CD8-positive, alpha-beta memory T cell (primary cell): ENCODE data around the gene SON. TPM values are rescaled to one million over a fixed set of nuclear protein-coding genes. Genes with fewer than 3 reads are reported as not detected.
A peak's percentile ranks its signal among the peaks of the same experiment; 100 is the strongest.

Source experiments
- CTCF ChIA-PET: fragments of 350-600 bp; sonication (Branson Sonifier 250); formaldehyde crosslinking; loops from one replicate; lab custom pipeline; 2021; ENCODE audit warnings: antibody characterized with exemption; lab: Charles Lee
- POLR2A ChIA-PET: fragments of 350-600 bp; sonication (Branson Sonifier 250); formaldehyde crosslinking; loops from one replicate; lab custom pipeline; 2021; ENCODE audit warnings: antibody characterized with exemption; lab: Charles Lee
- DNase-seq, 5 donors: peaks; one replicate each; pipeline versions ENCODE4 v3.0.0 to v3.0.0-alpha.2; 2020 to 2022; ENCODE audit warnings: mixed read lengths in 1 of 5
- H3K27ac ChIP-seq: one replicate; pipeline ENCODE4 v1.7.0; 2013; ENCODE audit warnings: low read depth, mild to moderate bottlenecking, low read length, moderate library complexity
- H3K27me3 ChIP-seq: 2 replicates; pipeline ENCODE4 v1.7.0; 2013; ENCODE audit warnings: low read length, mild to moderate bottlenecking; ENCODE audit not compliant: insufficient read depth, poor library complexity, severe bottlenecking
- H3K36me3 ChIP-seq: 2 replicates; pipeline ENCODE4 v1.7.0; 2013; ENCODE audit warnings: mild to moderate bottlenecking, low read length, moderate library complexity; ENCODE audit not compliant: insufficient read depth
- H3K4me1 ChIP-seq: 2 replicates; pipeline ENCODE4 v1.7.0; 2013; ENCODE audit warnings: mild to moderate bottlenecking, low read length, moderate library complexity; ENCODE audit not compliant: insufficient read depth
- H3K4me3 ChIP-seq: 2 replicates; pipeline ENCODE4 v1.7.0; 2013; ENCODE audit warnings: mild to moderate bottlenecking, low read length
- H3K9me3 ChIP-seq: 2 replicates; pipeline ENCODE4 v1.7.0; 2013; ENCODE audit warnings: mild to moderate bottlenecking, low read length
- H3K27ac Mint-ChIP-seq, 8 donors: one replicate each; pipeline ENCODE4 v1.8.0; 2020 to 2021; ENCODE audit warnings: mixed read lengths in 8 of 8, mild to moderate bottlenecking in 6 of 8, inconsistent platforms in 3 of 8, moderate library complexity in 3 of 8
- H3K27me3 Mint-ChIP-seq, 2 donors: one replicate each; pipeline ENCODE4 v1.8.0; 2020 to 2021; ENCODE audit warnings: mixed read lengths in 2 of 2, mild to moderate bottlenecking in 1 of 2, moderate library complexity in 1 of 2
- H3K36me3 Mint-ChIP-seq, 3 donors: one replicate each; pipeline ENCODE4 v1.8.0; 2020 to 2021; ENCODE audit warnings: mixed read lengths in 3 of 3, inconsistent platforms in 1 of 3, mild to moderate bottlenecking in 1 of 3
- H3K4me1 Mint-ChIP-seq, 3 donors: one replicate each; pipeline ENCODE4 v1.8.0; 2020 to 2021; ENCODE audit warnings: mixed read lengths in 3 of 3, inconsistent platforms in 1 of 3, mild to moderate bottlenecking in 1 of 3
- H3K4me3 Mint-ChIP-seq, 7 donors: one replicate each; pipeline ENCODE4 v1.8.0; 2020 to 2021; ENCODE audit warnings: mixed read lengths in 7 of 7, mild to moderate bottlenecking in 6 of 7, moderate library complexity in 4 of 7, inconsistent platforms in 2 of 7
- H3K9me3 Mint-ChIP-seq, 5 donors: one replicate each; pipeline ENCODE4 v1.8.0; 2020 to 2022; ENCODE audit warnings: mixed read lengths in 5 of 5, mild to moderate bottlenecking in 3 of 5, moderate library complexity in 2 of 5, inconsistent platforms in 1 of 5
- polyA plus RNA-seq: library from polyadenylated mRNA; unstranded; fragments of 300-500 nt; fragmentation: Illumina TruSeq; gene quantifications from one replicate; pipeline ENCODE4 v1.2.3, GENCODE V29; 2021
- total RNA-seq, 2 experiments: library from RNA; stranded (reverse); gene quantifications; one replicate each; pipeline ENCODE4 v1.2.3, GENCODE V29; 2021

Gene SON
- total and polyA plus RNA-seq, 3 experiments from 2014 or later, result 316 to 715 (median 339) TPM

DNA sequence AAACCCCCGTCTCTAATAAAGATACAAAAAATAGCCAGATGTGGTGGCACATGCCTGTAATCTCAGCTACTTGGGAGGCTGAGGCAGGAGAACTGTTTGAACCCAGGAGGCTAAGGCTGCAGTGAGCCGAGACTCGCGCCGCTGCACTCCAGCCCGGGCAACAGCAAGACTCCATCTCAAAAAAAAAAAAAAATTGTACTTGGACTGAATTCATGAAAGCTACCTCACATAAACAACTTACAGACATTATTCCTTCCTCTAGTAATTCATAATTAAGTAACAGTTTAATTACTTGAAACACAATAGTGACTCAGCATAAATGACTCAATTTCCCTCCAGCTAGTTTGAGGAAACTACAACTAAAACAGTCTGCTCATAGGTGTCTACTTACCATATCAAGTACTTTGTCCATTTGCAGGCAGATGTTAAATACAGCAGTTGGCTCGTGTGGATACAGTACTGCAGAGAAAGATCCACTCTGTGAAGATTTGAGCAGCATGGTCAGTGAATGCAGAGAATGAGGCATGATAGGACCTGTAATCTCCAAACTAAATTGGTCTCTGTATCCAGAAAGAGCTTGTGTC is 36.2 kb downstream of the SON start:
- ChIA-PET POLR2A (interaction anchor here (1.3 kb wide), 1 partner anchor 9 kb away, joined by 5 read pairs; the partner anchor contains the start of gene DONSON), CTCF (interaction anchor here (1.1 kb wide), 1 partner anchor 27 kb away, joined by 6 read pairs; no protein-coding TSS in a partner anchor)
- Mint-ChIP-seq H3K9me3 (no peaks in the 10 kb centered on the region), H3K4me1 (peaks cover 0 to 4% (median 0%) of the 10 kb centered on the region in 3 donors), H3K4me3 (no peak overlapping the region), H3K27ac (peak overlapping the region in 3 of 8 donors; percentile 15 to 43 (median 29)), H3K27me3 (no peaks in the 10 kb centered on the region), H3K36me3 (peaks cover 0 to 58% (median 4%) of the 10 kb centered on the region in 3 donors)
- Histone ChIP-seq H3K27me3 (no peaks in the 10 kb centered on the region), H3K4me3 (no peak overlapping the region), H3K36me3 (peaks cover 33% of the 10 kb centered on the region), H3K9me3 (no peaks in the 10 kb centered on the region), H3K27ac (no peak overlapping the region), H3K4me1 (no peaks in the 10 kb centered on the region)
- no peak for DNase-seq

DNA sequence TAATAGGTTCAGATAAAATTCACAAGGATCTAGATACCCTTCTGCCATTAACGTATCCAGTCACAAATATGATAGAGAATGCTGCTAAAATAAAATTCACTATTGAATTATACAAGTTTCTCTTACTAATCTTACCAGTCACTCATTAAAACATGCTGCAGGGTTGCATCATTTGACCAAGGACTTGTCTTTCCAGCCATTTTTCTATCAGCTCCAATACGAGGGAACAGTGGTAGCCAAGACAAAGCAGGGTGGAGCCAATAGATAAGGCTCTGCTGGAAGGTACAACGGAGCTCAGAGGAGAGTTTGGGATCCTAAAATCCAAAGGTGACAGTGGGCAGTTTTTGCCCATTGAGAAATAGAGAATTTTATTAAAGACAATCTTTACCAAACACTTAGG is 41.6 kb downstream of the SON start:
- ChIA-PET CTCF (interaction anchor here (1.1 kb wide), 1 partner anchor 33 kb away, joined by 4 read pairs; no protein-coding TSS in a partner anchor), POLR2A (interaction anchor here (1.5 kb wide), 2 partner anchors 40 to 43 kb away, joined by 3 to 4 read pairs; partner anchors contain the start of gene GART)
- no peak overlapping the region for H3K4me3 ChIP-seq
- Mint-ChIP-seq H3K27me3 (no peaks in the 10 kb centered on the region), H3K9me3 (no peaks in the 10 kb centered on the region), H3K27ac (no peak overlapping the region), H3K4me1 (peaks cover 15 to 24% (median 23%) of the 10 kb centered on the region in 3 donors), H3K36me3 (peaks cover 0 to 18% (median 0%) of the 10 kb centered on the region in 3 donors), H3K4me3 (no peak overlapping the region)
- no peak for DNase-seq
- H3K9me3 ChIP-seq, result no peaks in the 10 kb centered on the region
- no peak overlapping the region for H3K27ac ChIP-seq
- H3K27me3 ChIP-seq, result no peaks in the 10 kb centered on the region
- H3K36me3 ChIP-seq, result peaks cover under 1% of the 10 kb centered on the region
- H3K4me1 ChIP-seq, result peaks cover 16% of the 10 kb centered on the region

DNA sequence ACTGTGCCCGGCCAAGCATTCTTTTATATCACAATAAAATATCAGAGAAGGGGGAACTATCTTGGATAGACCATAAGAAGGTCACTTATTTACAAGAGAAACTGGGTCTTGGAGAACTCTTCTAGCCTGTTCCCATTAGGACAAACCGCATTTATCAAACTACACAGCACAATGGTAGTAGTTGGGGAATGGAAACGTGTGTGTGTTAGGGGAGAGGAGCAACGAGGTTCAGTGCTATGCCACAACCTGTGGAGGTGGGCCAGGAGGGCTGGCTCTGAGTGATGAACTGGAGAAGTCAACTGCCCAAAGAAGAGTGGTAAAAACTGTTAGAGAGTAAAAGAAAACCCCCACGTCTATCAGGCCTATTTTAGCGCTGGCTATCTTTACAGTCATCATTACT is 44.1 kb downstream of the SON start:
- peaks cover 15 to 27% (median 23%) of the 10 kb centered on the region in 3 donors for H3K4me1 Mint-ChIP-seq
- ChIA-PET CTCF (no interaction called here), POLR2A (no interaction called here)
- peak overlapping the region; percentile 29 to 93 (median 69) for H3K4me3 Mint-ChIP-seq
- Histone ChIP-seq H3K27ac (no peak overlapping the region), H3K36me3 (no peaks in the 10 kb centered on the region), H3K4me3 (no peak overlapping the region), H3K27me3 (no peaks in the 10 kb centered on the region), H3K9me3 (no peaks in the 10 kb centered on the region), H3K4me1 (peaks cover 18% of the 10 kb centered on the region)
- H3K27me3 Mint-ChIP-seq, result no peaks in the 10 kb centered on the region
- H3K36me3 Mint-ChIP-seq, result peaks cover 0 to 12% (median 0%) of the 10 kb centered on the region in 3 donors
- no peak for DNase-seq
- no peaks in the 10 kb centered on the region for H3K9me3 Mint-ChIP-seq
- peak overlapping the region in 2 of 8 donors; percentile 42 to 67 for H3K27ac Mint-ChIP-seq

DNA sequence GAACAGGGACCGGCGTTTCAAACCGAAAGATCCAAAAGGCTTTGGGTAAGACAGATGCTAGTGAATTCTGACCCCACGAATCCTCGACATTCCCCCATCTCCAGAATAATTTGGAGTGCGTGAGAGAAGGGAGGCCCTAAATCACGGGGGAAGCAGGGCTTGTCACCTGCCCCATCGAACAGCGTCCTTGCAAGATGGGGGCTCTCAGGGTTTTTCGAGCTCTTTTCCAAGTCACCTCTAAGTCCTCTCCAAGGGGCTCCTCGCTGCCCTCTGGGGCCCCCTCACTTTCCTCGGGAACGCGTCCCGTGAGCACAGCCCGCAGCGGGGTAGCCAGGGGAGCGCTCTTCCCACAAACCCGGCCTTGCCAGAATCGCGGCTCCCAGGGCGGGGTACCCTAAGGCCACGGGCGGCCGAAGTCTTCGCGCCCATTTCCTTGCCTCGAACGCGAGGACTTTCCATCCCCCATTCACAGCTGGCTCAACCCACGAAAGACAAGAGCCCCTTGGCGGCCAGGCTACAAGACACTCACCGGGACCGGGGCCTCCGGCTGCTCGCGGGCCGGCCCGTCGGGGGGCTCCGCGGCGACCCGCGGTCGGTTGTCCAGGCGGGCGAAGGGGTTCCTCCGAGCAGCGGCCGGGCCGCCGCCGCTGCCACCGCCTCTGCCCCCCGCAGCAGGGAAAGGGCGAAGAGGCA is 45.1 kb downstream of the SON start:
- peak overlapping the region; percentile 47 to 95 (median 82) for H3K27ac Mint-ChIP-seq
- peak overlapping the region; percentile 97 for H3K4me3 ChIP-seq
- no peaks in the 10 kb centered on the region for H3K27me3 Mint-ChIP-seq
- peaks cover 0 to 9% (median 0%) of the 10 kb centered on the region in 3 donors for H3K36me3 Mint-ChIP-seq
- peak in 2 of 5 donors; percentile 2 to 3 for DNase-seq
- H3K4me3 Mint-ChIP-seq, result peak overlapping the region; percentile 83 to 99 (median 85)
- no peaks in the 10 kb centered on the region for H3K9me3 ChIP-seq
- CTCF ChIA-PET, result interaction anchor here (1.7 to 2.4 kb wide), 3 partner anchors 18 to 108 kb away, joined by 4 to 15 read pairs (median 6); partner anchors contain the start of gene TMEM50B
- no peaks in the 10 kb centered on the region for H3K9me3 Mint-ChIP-seq
- POLR2A ChIA-PET, result interaction anchor here (0.8 to 2.2 kb wide), 7 partner anchors 8 to 360 kb away, joined by 3 to 22 read pairs (median 5); partner anchors contain the start of genes DNAJC28, GART, SON and TMEM50B
- H3K27me3 ChIP-seq, result no peaks in the 10 kb centered on the region
- peak overlapping the region; percentile 83 for H3K27ac ChIP-seq
- H3K36me3 ChIP-seq, result no peaks in the 10 kb centered on the region
- H3K4me1 Mint-ChIP-seq, result peaks cover 15 to 27% (median 23%) of the 10 kb centered on the region in 3 donors
- H3K4me1 ChIP-seq, result peaks cover 18% of the 10 kb centered on the region

DNA sequence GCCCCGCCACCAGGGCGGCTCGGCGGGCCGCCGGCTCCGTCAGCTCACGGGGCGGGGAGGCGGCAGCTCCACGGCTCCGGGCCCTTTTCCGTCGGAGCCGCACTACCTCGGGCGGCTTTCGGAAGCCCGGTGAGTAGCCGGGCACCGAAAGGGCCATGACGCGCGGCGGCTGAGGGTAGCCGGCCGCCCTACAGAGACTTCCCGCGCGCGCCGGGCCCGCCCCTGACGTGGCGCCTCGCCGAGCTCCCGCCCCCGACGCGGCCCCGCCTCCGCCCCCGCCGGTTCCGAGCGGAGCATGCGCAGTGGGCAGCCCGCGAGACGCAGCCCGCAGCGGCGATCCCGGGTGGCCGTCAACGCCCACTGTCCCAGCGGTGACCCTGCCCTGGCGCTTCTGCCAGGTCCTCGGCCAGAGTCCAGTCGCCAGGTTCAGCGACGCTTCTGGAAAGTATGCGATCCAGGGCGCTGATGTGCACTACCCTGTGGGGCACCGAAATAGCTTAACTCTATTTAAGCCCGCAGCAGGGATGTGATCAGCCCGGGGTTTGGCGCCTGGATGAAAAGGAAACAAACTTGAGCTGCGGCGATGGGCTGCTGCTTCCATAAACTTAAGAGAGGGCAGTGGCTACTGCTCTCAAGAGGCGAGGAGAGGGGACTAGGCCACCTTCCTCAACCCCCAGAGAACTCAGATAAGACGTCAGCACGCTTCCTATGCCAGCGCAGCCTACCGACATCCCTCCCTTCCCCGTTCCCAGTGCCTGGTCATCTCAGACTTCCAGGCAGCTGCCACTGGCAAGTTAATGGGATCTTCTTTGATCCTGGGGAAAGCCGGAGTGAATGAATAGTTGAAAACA is 45.9 kb downstream of the SON start, which contains the start of gene DONSON:
Gene DONSON, minus strand, starts transcription at position 200 of the 851 bp plus-strand sequence. Its CDS starts 43 bp downstream, at position 157.
- Histone ChIP-seq H3K27me3 (no peaks in the 10 kb centered on the region), H3K4me3 (peak within 1 kb of the TSS; percentile 97), H3K4me1 (peaks cover 18% of the 10 kb centered on the region), H3K27ac (peak within 1 kb of the TSS; percentile 83), H3K36me3 (no peaks in the 10 kb centered on the region), H3K9me3 (no peaks in the 10 kb centered on the region)
- Mint-ChIP-seq H3K4me3 (peak within 1 kb of the TSS; percentile 90 to 99 (median 95)), H3K27ac (peak within 1 kb of the TSS; percentile 82 to 96 (median 91)), H3K9me3 (no peaks in the 10 kb centered on the region), H3K4me1 (peaks cover 15 to 27% (median 23%) of the 10 kb centered on the region in 3 donors), H3K36me3 (peaks cover 0 to 9% (median 0%) of the 10 kb centered on the region in 3 donors), H3K27me3 (no peaks in the 10 kb centered on the region)
- POLR2A ChIA-PET, result interaction anchor here (0.6 to 2.2 kb wide), 9 partner anchors 8 to 359 kb away, joined by 3 to 22 read pairs (median 5); partner anchors contain the start of genes DNAJC28, GART, SON and TMEM50B
- peak; percentile 86 to 89 (median 89) for DNase-seq
- CTCF ChIA-PET, result interaction anchor here (0.5 to 2.4 kb wide), 5 partner anchors 14 to 109 kb away, joined by 3 to 15 read pairs (median 6); partner anchors contain the start of gene TMEM50B

GRCh38 chr21:33598051-33598450 is 55.2 kb downstream of the SON start:
- Histone ChIP-seq H3K27ac (no peak overlapping the region), H3K9me3 (no peaks in the 10 kb centered on the region), H3K27me3 (no peaks in the 10 kb centered on the region), H3K4me1 (no peaks in the 10 kb centered on the region), H3K4me3 (no peak overlapping the region), H3K36me3 (peaks cover 7% of the 10 kb centered on the region)
- H3K27ac Mint-ChIP-seq, result no peak overlapping the region
- H3K4me3 Mint-ChIP-seq, result no peak overlapping the region
- H3K36me3 Mint-ChIP-seq, result peaks cover 5 to 58% (median 18%) of the 10 kb centered on the region in 3 donors
- no peaks in the 10 kb centered on the region for H3K27me3 Mint-ChIP-seq
- ChIA-PET CTCF (interaction anchor here (2.7 kb wide), 1 partner anchor 8 kb away, joined by 10 read pairs; no protein-coding TSS in a partner anchor), POLR2A (no interaction called here)
- no peak for DNase-seq
- no peaks in the 10 kb centered on the region for H3K4me1 Mint-ChIP-seq
- no peaks in the 10 kb centered on the region for H3K9me3 Mint-ChIP-seq

- Histone ChIP-seq H3K9me3 (no peaks in the 10 kb centered on the region), H3K27ac (no peak overlapping the region), H3K36me3 (peaks cover 5% of the 10 kb centered on the region), H3K4me1 (no peaks in the 10 kb centered on the region), H3K4me3 (no peak overlapping the region), H3K27me3 (no peaks in the 10 kb centered on the region)
- ChIA-PET POLR2A (no interaction called here), CTCF (interaction anchor here (0.9 to 2.0 kb wide), 3 partner anchors 14 to 20 kb away, joined by 3 to 6 read pairs (median 3); partner anchors contain the start of gene DONSON)
- Mint-ChIP-seq H3K27me3 (no peaks in the 10 kb centered on the region), H3K9me3 (no peaks in the 10 kb centered on the region), H3K4me1 (peaks cover 0 to 3% (median 3%) of the 10 kb centered on the region in 3 donors), H3K27ac (peak overlapping the region in 2 of 8 donors; percentile 17 to 30), H3K36me3 (peaks cover 3 to 51% (median 10%) of the 10 kb centered on the region in 3 donors), H3K4me3 (no peak overlapping the region)
- no peak for DNase-seq
Measured at GRCh38 chr21:33608559-33608958, 65.7 kb downstream of the SON start.
